ENCODE results near the gene BAZ2A.

The BAZ2A gene

DNA sequence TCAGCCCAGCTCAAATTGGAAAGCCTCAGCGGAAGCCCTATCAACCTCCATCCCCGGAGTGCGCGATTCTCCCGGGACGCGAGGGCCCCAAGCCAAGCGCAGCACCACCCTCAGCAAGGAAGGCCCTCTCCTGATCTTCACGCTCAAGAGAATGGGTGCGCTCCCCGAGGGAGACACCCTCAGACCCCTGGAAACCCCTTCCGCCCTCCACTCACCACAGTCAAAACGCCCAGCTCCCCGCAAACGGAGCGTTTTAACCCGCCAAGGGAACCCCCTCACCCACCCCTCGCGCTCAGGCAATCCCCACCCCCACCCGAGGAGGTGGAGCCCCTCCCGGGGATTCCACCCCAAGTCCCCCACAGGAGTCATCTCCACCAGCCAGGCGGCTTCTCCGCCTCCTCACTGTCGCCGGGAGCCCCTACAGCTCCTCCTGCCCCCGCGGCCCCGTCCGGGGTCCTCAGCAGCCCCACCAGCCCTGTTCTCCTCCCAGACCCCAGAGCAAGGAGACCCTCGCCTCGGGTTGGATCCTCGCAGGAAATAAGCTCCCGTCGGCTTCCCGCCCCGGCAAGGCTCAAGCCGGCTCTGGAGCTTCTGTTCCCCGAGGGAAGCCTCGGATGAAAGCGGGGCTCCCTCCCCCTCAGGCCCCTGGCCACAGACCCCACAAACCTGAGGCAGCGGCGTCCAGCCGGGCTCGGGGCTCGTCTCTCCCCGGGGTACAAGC lies 507 bp downstream of the BAZ2A start:
- DNase-seq (ENCODE audit: insufficient read length, low spot score) (no peak), FAIRE-seq (no peak)
- TF ChIP-seq, protein P1, sequence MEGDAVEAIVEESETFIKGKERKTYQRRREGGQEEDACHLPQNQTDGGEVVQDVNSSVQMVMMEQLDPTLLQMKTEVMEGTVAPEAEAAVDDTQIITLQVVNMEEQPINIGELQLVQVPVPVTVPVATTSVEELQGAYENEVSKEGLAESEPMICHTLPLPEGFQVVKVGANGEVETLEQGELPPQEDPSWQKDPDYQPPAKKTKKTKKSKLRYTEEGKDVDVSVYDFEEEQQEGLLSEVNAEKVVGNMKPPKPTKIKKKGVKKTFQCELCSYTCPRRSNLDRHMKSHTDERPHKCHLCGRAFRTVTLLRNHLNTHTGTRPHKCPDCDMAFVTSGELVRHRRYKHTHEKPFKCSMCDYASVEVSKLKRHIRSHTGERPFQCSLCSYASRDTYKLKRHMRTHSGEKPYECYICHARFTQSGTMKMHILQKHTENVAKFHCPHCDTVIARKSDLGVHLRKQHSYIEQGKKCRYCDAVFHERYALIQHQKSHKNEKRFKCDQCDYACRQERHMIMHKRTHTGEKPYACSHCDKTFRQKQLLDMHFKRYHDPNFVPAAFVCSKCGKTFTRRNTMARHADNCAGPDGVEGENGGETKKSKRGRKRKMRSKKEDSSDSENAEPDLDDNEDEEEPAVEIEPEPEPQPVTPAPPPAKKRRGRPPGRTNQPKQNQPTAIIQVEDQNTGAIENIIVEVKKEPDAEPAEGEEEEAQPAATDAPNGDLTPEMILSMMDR (IDR thresholded peaks at IDR 0.05; ENCODE audit: insufficient read depth, missing control alignments), result no peak

DNA sequence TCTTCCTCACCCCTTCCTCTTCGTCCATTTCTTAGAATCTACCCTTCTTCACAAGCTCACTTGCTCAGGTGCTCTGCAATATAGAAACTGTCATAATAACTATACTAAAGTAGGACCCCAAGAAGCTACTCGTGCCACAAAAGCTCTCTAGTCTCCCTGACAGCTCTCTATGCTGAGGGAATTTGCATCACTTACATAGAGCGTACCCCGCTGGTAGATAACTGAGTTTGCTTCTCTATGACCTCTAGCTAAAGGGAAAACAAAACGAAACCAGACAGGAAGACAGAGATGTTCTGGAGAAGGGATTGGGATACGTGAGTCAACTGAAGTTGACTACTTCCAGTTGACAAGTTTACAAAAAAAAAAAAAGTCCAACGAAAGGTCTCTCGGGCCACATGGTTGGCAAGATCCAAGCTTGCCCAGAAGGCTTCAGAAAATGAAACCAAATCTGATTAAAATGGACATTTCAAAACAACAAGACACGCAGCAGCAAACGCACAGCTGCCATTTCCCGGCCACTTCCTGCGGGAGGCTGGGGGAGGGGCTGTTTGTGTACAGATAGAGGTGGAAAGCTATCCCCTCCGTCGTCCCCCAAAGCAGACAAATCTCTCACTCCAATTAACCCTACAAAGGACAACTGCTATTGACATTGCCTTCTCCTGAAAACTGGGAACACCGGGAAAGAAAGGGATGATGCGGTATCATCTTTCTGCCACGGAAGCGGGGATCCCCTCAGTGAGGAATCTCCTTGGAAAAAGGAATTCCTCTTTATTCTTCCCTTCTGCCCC lies 1.3 kb downstream of the BAZ2A start:
- TF ChIP-seq, protein P1 (IDR thresholded peaks at IDR 0.05; ENCODE audit: insufficient read depth, missing control alignments), result no peak
- DNase-seq (ENCODE audit: insufficient read length, low spot score), result no peak
- FAIRE-seq, result no peak

DNA sequence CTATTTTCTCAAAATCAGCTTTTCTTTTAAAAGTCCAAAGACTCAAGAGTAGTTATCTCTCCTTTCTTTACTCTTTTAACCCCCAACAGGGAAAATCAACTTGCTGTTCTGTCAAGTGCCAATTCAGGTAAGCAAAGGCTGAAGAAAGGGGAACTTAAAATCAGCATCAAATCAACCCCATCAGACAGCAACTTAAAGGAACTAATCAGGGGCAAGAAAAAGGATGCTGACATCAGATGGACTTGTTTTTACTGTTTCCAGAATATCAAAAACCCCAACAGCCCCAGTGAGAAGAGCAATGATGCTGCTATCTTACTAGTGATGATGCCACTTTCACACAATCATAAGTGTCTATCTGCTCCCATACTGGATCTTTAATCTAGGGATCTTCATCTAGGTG lies 3.4 kb downstream of the BAZ2A start:
- FAIRE-seq, result no peak
- TF ChIP-seq, protein P1 (IDR thresholded peaks at IDR 0.05; ENCODE audit: insufficient read depth, missing control alignments), result no peak
- DNase-seq (ENCODE audit: insufficient read length, low spot score), result no peak

DNA sequence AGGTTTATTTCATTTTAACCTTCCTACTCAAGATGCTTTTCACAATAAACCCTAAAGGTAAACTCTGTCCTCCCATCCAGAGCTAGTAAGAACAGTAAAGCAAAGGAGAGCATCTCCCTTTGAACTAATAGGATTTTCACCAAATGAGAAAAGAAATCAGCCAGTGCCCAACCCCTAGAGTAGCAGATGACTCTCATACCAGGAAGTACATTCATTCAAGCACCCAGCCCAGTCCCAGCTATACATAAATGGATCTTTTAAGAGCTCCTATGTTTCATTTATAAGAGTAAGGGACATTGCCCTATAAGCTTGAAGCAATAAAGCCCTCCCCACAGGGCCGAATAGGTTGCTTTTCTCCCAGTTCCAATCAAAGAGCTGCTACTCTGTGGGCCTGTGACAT lies 7.6 kb downstream of the BAZ2A start:
- TF ChIP-seq, protein P1 (IDR thresholded peaks at IDR 0.05; ENCODE audit: insufficient read depth, missing control alignments), result no peak
- no peak for DNase-seq (ENCODE audit: insufficient read length, low spot score)
- FAIRE-seq, result no peak

DNA sequence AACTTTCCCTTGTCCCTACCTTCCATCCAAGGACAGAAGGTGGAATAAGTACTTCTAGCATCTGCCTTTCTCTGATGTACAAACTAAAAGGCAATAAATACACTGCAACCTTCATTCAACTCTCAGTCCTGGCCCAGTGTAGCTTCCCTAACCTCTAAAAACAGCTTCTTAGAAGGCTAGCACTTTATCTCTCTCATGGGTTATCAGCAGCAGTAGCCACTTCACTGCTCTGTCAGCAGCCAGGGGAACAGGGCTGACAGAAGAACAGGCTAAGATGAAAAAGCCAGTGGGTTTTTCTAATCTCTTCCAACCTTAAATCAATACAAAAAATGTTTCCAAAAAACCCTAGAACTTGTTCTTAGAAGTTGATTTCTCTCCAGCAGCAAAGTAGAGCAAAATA lies 13.2 kb downstream of the BAZ2A start:
- no peak for DNase-seq (ENCODE audit: insufficient read length, low spot score)
- no peak for FAIRE-seq
- TF ChIP-seq, protein P1 (IDR thresholded peaks at IDR 0.05; ENCODE audit: insufficient read depth, missing control alignments), result no peak

DNA sequence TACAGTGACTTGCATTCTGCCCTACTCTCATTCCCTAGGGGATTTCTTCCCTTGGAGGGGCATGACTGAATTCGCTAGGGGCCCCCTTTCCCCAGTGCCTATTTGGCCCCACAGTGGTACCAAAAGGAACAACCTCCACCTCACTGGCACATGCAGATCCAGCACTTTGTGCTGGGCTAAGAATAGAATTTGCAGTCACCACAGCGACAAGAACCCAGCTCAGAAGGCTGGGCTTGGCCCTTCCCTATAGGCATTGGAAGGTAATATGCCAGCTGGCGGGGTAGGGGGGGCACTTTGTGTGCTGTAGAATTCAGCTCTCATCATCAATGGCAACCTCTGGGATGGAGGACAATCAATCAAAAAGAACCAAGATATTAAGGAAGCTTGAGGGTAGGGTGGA lies 13.9 kb downstream of the BAZ2A start:
- FAIRE-seq (no peak), DNase-seq (ENCODE audit: insufficient read length, low spot score) (no peak)
- TF ChIP-seq, protein P1 (IDR thresholded peaks at IDR 0.05; ENCODE audit: insufficient read depth, missing control alignments), result no peak

DNA sequence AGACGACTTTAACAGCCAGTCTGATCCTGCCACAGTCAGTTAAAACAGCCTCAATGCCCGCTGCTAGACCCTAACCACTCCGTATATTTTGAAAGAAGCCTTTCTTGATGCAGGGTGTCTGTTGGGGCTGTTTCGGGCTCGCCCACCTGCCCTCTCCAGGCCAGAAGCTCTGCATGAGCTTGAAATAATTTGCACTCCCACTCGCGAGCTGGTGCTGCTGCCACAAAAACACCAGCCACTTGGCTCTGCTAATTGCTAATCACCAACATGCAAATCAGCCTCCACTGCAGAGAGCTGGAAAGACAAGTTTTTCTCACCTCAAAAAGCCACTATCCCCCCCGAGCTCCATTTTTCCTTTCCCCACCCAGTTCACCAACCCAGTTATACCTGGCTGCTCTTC lies 15.5 kb downstream of the BAZ2A start:
- TF ChIP-seq, protein P1 (IDR thresholded peaks at IDR 0.05; ENCODE audit: insufficient read depth, missing control alignments), result no peak
- DNase-seq (ENCODE audit: insufficient read length, low spot score) (no peak), FAIRE-seq (no peak)
